ENCODE data around the gene PDCD7.

GRCh38 chr15:65134538-65134937, 930 bp upstream of the PDCD7 start:
- TF ChIP-seq RAD21 (IDR thresholded peaks at IDR 0.05; ENCODE audit: low read length) (no peak), CTCF (conservative IDR thresholded peaks at IDR 0.05; ENCODE audit: low read depth, low read length) (no peak), FOS (IDR thresholded peaks at IDR 0.05; ENCODE audit: low read depth, low read length) (no peak), POLR2A (IDR thresholded peaks at IDR 0.05; ENCODE audit: low read depth, low read length) (no peak), RCOR1 (IDR thresholded peaks at IDR 0.05; ENCODE audit: insufficient replicate concordance, low read length) (no peak), USF2 (IDR thresholded peaks at IDR 0.05; ENCODE audit: low read depth, low read length) (no peak), CEBPB (IDR thresholded peaks at IDR 0.05; ENCODE audit: low read depth, low read length) (no peak), MXI1 (IDR thresholded peaks at IDR 0.05; ENCODE audit: borderline replicate concordance, low read depth, low read length) (no peak), RFX5 (IDR thresholded peaks at IDR 0.05; ENCODE audit: low read depth, low read length) (no peak), NFE2L2 (IDR thresholded peaks at IDR 0.05; ENCODE audit: low read depth, low read length) (no peak), MAZ (IDR thresholded peaks at IDR 0.05; ENCODE audit: borderline replicate concordance, low read depth, low read length) (no peak), BHLHE40 (IDR thresholded peaks at IDR 0.05; ENCODE audit: low read depth, low read length) (no peak), MAFK (IDR thresholded peaks at IDR 0.05; ENCODE audit: low read depth, low read length) (no peak), SMC3 (IDR thresholded peaks at IDR 0.05; ENCODE audit: low read depth, low read length) (no peak)
